Measurements from ENCODE around the gene FAM168B. TPM values are rescaled to one million over a fixed set of nuclear protein-coding genes. Genes with fewer than 3 reads are reported as not detected.

FAM168B gene
- total RNA-seq, 1 experiment from 2014 or later: 79.6 TPM

DNA sequence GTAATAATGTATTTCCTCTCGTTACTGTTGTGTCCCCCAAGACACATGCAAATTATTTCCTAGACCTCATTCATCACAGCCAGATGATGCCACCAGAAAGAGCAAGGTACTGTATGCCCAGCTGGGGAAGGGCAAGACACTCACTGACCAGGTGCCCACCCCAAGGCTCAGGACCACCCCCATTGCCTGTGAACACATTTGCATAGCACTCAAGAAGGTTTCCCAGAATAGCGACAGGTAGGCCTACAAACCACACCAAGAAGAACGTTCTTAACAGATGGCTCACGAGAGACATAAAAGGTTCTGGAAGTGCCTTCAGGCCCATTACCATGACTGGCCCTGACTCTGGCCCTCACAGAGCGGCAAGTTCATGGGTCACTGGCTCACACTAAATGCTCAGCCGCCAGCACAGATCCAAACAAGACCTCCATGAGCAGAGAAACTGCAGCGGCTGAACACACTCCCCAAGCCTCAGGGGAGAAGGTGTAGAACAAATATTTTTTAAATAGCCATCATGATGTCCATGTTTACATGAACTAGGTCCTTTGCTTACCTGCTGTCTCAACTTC, 44.0 kb downstream of the FAM168B start:
- CTCF ChIA-PET: no interaction called here
- DNase-seq: no peak
- Histone ChIP-seq H3K4me2 (no peak overlapping the region), H2AFZ (no peak overlapping the region), H3K4me1 (replicated peaks; ENCODE audit: insufficient read depth) (no peaks in the 10 kb centered on the region), H3K4me3 (no peak overlapping the region), H4K20me1 (ENCODE audit: insufficient read depth) (peaks cover 32% of the 10 kb centered on the region), H3K27ac (no peak overlapping the region), H3K27me3 (ENCODE audit: insufficient read depth, low read depth) (no peaks in the 10 kb centered on the region), H3K9me2 (ENCODE audit: insufficient read depth) (no peaks in the 10 kb centered on the region), H3K36me3 (ENCODE audit: low read depth) (peaks cover 18% of the 10 kb centered on the region), H3F3A (ENCODE audit: insufficient read depth, low read depth) (0 out of 2 replicates have a peak, but pooled peaks cover 4% of the 10 kb centered on the region), H3K9me3 (ENCODE audit: insufficient read depth, low read depth) (no peaks in the 10 kb centered on the region), H3K79me2 (ENCODE audit: low read depth) (no peaks in the 10 kb centered on the region; the same call in 1 of the 2 replicates)
- intact Hi-C loops (cut with micrococcal nuclease; ENCODE audit: unreplicated experiment): no loop called here
- no peak for TF ChIP-seq EZH2 (IDR thresholded peaks at IDR 0.05; ENCODE audit: low read depth)
- TF ChIP-seq, protein P1, sequence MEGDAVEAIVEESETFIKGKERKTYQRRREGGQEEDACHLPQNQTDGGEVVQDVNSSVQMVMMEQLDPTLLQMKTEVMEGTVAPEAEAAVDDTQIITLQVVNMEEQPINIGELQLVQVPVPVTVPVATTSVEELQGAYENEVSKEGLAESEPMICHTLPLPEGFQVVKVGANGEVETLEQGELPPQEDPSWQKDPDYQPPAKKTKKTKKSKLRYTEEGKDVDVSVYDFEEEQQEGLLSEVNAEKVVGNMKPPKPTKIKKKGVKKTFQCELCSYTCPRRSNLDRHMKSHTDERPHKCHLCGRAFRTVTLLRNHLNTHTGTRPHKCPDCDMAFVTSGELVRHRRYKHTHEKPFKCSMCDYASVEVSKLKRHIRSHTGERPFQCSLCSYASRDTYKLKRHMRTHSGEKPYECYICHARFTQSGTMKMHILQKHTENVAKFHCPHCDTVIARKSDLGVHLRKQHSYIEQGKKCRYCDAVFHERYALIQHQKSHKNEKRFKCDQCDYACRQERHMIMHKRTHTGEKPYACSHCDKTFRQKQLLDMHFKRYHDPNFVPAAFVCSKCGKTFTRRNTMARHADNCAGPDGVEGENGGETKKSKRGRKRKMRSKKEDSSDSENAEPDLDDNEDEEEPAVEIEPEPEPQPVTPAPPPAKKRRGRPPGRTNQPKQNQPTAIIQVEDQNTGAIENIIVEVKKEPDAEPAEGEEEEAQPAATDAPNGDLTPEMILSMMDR (conservative IDR thresholded peaks at IDR 0.05): no peak
- BruUV-seq (replicated peaks): no TSS peak
- POLR2A ChIA-PET (ENCODE audit: unreplicated experiment): no interaction called here

DNA sequence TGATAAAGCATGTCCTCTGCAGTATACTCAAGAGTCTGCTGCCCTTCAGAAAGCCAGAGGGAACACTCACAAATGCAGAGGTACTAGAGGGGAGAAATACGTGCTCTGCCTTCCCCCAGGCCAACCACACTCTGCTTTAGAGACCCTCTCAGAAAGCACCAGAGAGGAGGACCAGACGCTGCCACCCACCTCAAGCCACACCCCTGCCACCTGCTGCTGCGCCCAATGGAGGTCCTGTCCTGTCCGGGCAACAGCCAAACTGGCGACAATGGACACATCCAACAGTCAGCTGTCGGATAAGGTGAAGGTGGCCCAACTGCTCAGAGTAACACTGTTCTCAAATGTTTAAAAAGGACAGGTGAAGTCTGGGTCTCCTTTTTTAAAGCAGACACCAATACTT, 44.6 kb downstream of the FAM168B start:
- Histone ChIP-seq H3K4me3 (no peak overlapping the region), H3K27ac (no peak overlapping the region), H3K79me2 (ENCODE audit: low read depth) (no peaks in the 10 kb centered on the region; the same call in 1 of the 2 replicates), H3K9me3 (ENCODE audit: insufficient read depth, low read depth) (no peaks in the 10 kb centered on the region), H3F3A (ENCODE audit: insufficient read depth, low read depth) (0 out of 2 replicates have a peak, but pooled peaks cover 4% of the 10 kb centered on the region), H3K4me2 (no peak overlapping the region), H3K4me1 (replicated peaks; ENCODE audit: insufficient read depth) (no peaks in the 10 kb centered on the region), H3K9me2 (ENCODE audit: insufficient read depth) (no peaks in the 10 kb centered on the region), H2AFZ (no peak overlapping the region), H3K27me3 (ENCODE audit: insufficient read depth, low read depth) (no peaks in the 10 kb centered on the region), H3K36me3 (ENCODE audit: low read depth) (peaks cover 18% of the 10 kb centered on the region), H4K20me1 (ENCODE audit: insufficient read depth) (peaks cover 30% of the 10 kb centered on the region; the same call in 1 of the 2 replicates)
- no TSS peak for BruUV-seq (replicated peaks)
- ChIA-PET POLR2A (ENCODE audit: unreplicated experiment) (no interaction called here), CTCF (no interaction called here)
- DNase-seq: no peak
- intact Hi-C loops (cut with micrococcal nuclease; ENCODE audit: unreplicated experiment): no loop called here
- TF ChIP-seq, protein P1 (conservative IDR thresholded peaks at IDR 0.05): no peak
- no peak for TF ChIP-seq EZH2 (IDR thresholded peaks at IDR 0.05; ENCODE audit: low read depth)

DNA sequence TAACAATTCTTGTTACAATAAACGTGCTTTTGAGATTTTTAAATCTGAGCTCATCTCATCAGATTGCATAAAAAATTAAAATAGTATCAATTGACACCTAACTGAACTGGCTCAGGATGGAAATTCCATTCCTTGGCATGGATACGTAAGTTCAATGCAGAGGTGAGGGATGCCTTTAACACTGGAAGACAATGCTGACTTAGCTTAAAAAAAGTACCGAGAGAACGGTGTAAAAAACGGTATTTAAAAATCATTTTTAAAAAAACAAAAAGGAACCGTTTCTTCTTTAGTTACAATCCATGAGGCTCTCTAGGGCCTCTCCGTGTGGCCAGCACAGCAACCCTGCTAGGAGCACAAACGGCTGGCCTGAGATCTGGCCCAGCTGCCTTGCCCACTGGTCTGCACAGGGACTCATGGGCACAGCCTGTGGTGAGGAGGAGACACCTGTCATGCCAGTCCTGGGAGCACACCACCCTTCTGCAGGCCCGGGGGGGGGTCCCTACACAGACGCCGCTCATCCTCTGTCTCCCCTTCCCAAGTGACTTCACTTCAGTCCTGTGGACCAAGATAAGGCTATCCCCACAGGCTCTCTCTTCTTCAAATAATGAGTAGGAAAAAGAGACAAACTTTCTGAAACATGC, 45.2 kb downstream of the FAM168B start:
- Histone ChIP-seq H3K4me2 (no peak overlapping the region), H3K9me3 (ENCODE audit: insufficient read depth, low read depth) (no peaks in the 10 kb centered on the region), H4K20me1 (ENCODE audit: insufficient read depth) (peaks cover 24% of the 10 kb centered on the region; the same call in 1 of the 2 replicates), H3K4me3 (no peak overlapping the region), H2AFZ (no peak overlapping the region), H3K27me3 (ENCODE audit: insufficient read depth, low read depth) (no peaks in the 10 kb centered on the region), H3K9me2 (ENCODE audit: insufficient read depth) (no peaks in the 10 kb centered on the region), H3K27ac (no peak overlapping the region), H3F3A (ENCODE audit: insufficient read depth, low read depth) (0 out of 2 replicates have a peak, but pooled peaks cover 4% of the 10 kb centered on the region), H3K4me1 (replicated peaks; ENCODE audit: insufficient read depth) (no peaks in the 10 kb centered on the region), H3K79me2 (ENCODE audit: low read depth) (no peaks in the 10 kb centered on the region; the same call in 1 of the 2 replicates), H3K36me3 (ENCODE audit: low read depth) (peaks cover 13% of the 10 kb centered on the region)
- TF ChIP-seq EZH2 (IDR thresholded peaks at IDR 0.05; ENCODE audit: low read depth): no peak
- TF ChIP-seq, protein P1 (conservative IDR thresholded peaks at IDR 0.05): no peak
- ChIA-PET POLR2A (ENCODE audit: unreplicated experiment) (no interaction called here), CTCF (no interaction called here)
- intact Hi-C loops (cut with micrococcal nuclease; ENCODE audit: unreplicated experiment): no loop called here
- no TSS peak for BruUV-seq (replicated peaks)
- DNase-seq: no peak
